DMS53 (cell line): ENCODE data around the gene ZC3H11A.

Experiments used
- DNase-seq: peaks from one replicate; lab custom pipeline; 2025; lab: John Stamatoyannopoulos, UW

ZC3H11A gene

DNA sequence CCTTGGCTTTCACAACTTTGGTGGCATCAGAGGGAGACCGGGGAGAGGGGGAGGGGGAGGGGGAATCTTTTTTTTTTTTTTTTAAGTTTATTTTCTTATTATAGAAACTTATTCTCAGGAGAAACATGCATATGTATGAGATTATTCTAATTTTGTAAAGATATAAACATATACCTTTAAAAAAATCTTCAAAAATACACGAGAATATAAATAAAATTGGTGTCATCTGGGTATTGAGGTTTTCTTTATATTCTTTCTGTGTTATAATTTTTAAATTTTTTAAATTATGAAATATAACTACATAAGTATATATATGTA is 47.1 kb downstream of the ZC3H11A start:
- DNase-seq = no peak

DNA sequence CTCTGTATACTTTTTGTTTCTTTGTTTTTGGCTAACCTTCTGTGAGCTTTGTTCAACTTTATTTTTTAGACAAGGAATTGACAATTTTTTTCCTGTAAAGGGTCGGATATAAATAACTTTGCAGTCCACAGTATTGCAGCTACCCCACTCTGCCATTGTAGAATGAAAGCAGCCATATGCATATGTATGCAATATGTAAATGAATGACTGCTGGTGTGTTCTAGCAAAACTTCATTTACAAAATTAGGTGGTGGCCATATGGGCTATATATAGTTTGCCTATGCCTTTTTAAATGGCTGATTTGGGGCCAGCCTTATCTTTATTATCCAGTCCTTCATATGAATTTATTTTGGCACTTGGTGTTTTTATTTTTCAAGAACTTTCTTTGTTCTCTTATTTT is 48.0 kb downstream of the ZC3H11A start:
- DNase-seq = no peak
